PC-3 (cell line): ENCODE data around the gene GOLGA6L22.
"Not testable (repeated sequence)": the region's sequence is repeated elsewhere in the genome, so short reads cannot be mapped to it uniquely, and the experiment has no call there.

Experiments
- CTCF ChIP-seq: fragments of 300-600 bp; sonication (generic); conservative IDR thresholded peaks from 2 replicates; pipeline ENCODE4 v1.5.1; 2017; ENCODE audit warnings: antibody characterized with exemption, low read depth, mild to moderate bottlenecking, low read length
- EZH2phosphoT487 ChIP-seq: fragments of 300-600 bp; sonication (generic); IDR thresholded peaks from 2 replicates; pipeline ENCODE4 v1.6.1; 2018; ENCODE audit warnings: mild to moderate bottlenecking, antibody characterized with exemption, low read length, borderline replicate concordance

- TF ChIP-seq EZH2phosphoT487, CTCF: not testable (repeated sequence)
Observed at GRCh38 chr15:22418666-22419065, 40.0 kb upstream of the GOLGA6L22 start.
